ENCODE results near the gene CH25H.

DNA sequence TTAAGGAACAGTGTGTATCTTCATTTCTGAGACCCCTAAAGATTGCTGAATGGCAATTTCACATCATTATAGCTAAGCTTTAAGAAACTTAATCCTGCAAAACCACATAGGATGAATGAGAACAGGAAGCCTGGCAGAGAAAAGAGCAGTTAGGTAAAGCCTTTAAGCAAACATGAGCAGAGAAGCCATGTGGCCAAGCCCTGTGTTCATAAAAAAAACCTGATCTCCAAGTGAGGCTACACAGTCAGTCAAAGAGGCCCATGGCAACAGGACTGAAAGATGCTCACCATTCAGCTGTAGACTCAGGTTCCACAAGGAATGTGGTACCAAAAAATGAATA is 35.2 kb upstream of the CH25H start:
- TF ChIP-seq, protein P1, sequence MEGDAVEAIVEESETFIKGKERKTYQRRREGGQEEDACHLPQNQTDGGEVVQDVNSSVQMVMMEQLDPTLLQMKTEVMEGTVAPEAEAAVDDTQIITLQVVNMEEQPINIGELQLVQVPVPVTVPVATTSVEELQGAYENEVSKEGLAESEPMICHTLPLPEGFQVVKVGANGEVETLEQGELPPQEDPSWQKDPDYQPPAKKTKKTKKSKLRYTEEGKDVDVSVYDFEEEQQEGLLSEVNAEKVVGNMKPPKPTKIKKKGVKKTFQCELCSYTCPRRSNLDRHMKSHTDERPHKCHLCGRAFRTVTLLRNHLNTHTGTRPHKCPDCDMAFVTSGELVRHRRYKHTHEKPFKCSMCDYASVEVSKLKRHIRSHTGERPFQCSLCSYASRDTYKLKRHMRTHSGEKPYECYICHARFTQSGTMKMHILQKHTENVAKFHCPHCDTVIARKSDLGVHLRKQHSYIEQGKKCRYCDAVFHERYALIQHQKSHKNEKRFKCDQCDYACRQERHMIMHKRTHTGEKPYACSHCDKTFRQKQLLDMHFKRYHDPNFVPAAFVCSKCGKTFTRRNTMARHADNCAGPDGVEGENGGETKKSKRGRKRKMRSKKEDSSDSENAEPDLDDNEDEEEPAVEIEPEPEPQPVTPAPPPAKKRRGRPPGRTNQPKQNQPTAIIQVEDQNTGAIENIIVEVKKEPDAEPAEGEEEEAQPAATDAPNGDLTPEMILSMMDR (IDR thresholded peaks at IDR 0.05) = no peak
- TF ChIP-seq EZH2 (IDR thresholded peaks at IDR 0.05) = no peak

All from neural progenitor cell (in vitro differentiated cells).